Stimulated activated CD8-positive, alpha-beta memory T cell treated with anti-CD3 and anti-CD28 coated beads, Interleukin-12 subunit alpha, Interleukin-12 subunit beta, amount 100 ng/mL, for 24 hours (primary cell): ENCODE measurements around the gene ARMCX1.
"Not testable (repeated sequence)": the region's sequence is repeated elsewhere in the genome, so short reads cannot be mapped to it uniquely, and the experiment has no call there.

ENCODE experiments used
- DNase-seq: peaks from one replicate; pipeline ENCODE4 v3.0.0-alpha.2; 2020; ENCODE audit errors: extremely low read depth

ARMCX1 gene

DNA sequence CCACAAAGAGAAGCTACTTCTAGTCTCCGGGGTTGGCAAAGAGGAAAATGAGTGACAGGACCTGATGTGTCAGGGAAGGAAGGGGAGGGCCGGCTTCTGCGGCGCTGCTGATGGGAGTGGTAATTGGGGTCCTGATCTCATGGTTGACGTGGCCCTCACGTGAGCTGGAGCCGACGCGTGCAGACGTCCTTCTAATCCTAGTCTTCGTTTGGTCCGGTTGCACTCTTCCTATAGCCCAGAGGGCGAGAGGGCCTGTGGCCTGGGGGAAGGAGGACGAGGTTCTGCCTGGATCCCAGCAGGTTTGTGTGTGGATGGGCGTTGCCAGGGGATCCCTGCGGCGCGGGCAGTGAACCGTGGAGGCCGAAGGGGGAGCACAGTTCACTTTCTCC, at the start of gene ARMCX1:
ARMCX1 (plus strand) TSS at position 186 of the 389 bp plus-strand sequence. CDS start 2,384 bp downstream, outside the sequence.
- DNase-seq, result no peak

GRCh38 chrX:101502929-101503328, 47.4 kb upstream of the ARMCX1 start:
- DNase-seq, result not testable (repeated sequence)

DNA sequence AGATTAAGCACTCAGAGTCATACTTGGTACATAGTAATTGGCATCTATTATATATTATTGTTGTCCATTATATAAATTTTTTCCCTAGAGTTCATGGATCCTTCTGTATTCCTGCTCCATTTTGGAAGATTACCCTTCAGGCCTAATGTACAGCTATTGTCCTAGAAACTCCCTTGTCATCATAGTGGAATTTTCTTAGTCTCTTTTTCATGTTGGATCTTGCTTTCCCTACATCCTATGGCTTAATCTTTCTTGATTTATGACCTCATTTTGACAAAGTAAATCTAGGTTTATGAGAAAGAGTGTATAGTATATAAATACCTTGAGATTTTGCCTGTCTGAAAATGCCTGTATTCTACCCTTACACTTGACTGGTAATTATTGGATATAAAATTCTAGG, 43.0 kb upstream of the ARMCX1 start:
- no peak for DNase-seq

DNA sequence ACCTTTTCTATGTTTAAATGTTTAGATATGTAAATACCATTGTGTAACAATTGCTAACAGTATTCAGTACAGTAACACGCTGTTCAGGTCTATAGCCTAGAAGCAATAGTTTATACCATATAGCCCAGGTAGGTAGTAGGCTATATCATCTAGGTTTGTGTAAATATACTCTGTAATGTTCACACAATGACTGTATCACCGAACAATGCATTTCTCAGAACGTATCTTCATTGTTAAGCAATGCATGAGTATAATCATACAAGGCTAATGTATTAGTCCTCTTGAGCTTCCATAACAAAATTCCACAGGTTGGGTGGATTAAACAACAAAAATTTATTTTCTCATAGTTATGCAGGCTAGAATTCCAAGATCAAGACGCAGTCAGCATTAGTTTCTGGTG, 42.4 kb upstream of the ARMCX1 start:
- no peak for DNase-seq

DNA sequence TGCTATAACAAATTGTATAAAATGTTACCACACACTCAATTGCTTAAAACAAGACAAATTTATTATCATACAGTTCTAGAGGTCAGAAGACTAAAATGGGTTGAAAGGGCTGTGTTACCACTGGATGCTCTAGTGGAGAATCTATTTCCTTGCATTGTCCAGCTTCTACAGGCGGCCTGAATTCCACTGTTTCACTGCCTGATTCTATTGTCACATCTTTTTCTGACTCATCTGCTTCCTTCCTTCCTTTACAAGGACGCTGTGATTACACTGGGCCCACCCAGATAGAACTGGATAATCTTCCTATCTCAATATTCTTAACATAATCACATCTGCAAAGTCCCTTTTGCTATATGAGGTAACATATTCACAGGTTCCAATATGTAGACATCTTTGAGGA, 19.4 kb upstream of the ARMCX1 start:
- no peak for DNase-seq

GRCh38 chrX:101539116-101539515, 11.2 kb upstream of the ARMCX1 start:
- no peak for DNase-seq

- DNase-seq, result no peak
Measured at GRCh38 chrX:101550751-101551379, 518 bp downstream of the ARMCX1 start.

DNA sequence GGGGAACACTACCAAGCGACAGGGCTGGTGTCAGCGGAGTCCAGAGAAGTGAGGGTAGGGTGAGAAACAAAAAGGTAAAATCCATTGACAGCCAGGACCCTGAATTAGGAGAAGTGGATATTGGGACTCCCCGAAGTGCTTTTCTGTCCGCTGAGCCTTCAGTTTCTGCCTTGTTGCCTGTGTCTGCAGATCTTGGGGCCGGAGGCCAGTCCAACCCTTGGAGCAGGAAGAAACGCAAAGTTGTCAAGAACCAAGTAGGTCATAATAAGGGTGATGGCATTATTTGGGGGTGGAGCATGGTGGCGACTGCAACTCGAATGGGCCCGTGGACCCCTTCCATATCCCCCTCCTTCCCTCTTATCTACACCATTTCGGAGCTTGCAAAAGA, 1.0 kb downstream of the ARMCX1 start:
- DNase-seq, result no peak

- DNase-seq, result no peak
Measured at GRCh38 chrX:101552714-101553113, 2.4 kb downstream of the ARMCX1 start.

GRCh38 chrX:101564651-101565050, 14.3 kb downstream of the ARMCX1 start:
- DNase-seq, result no peak

DNA sequence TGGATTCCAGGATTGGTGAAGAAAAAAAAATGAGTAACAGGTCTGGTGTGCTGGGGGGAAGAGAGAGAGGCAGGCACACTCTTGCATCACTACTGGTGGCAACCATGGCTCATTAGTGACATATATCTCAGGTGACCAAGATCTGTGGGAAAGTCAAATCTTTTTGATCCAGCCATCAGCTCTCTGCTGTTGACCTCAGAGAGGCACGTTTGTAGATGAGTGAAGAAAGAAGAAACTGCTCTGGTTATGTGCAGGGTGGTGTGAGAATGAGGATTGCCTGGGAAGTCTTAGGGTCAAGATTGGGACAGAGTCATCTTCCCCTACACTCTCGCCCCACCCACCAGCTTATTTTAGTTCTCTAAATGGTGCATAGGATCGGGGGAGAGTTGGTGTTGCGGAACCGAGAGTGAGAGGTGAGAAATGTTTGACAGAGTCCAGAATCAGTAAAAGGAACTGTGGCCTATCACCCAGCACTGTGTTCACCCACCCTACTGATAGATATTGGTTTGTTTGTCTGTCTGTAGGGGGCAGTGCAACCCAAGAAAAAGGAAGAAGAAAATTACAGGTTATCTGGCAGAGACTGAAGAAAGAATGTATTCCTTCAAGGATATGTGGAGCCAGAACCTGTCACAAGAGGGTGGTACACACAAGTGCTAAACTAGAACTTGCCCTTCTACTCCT, 45.5 kb downstream of the ARMCX1 start:
- DNase-seq, result no peak

GRCh38 chrX:101599592-101599991, 49.2 kb downstream of the ARMCX1 start:
- DNase-seq, result not testable (repeated sequence)

- no peak for DNase-seq
Measured at GRCh38 chrX:101602077-101602476, 51.7 kb downstream of the ARMCX1 start.
